SKM-1 treated with dmso at 0.1 percent for 144 hours (cell line): Measurements from ENCODE around the gene CLUH.
"Not testable (repeated sequence)": the region's sequence is repeated elsewhere in the genome, so short reads cannot be mapped to it uniquely, and the experiment has no call there.

Experiments used
- DNase-seq: peaks from one replicate; lab custom pipeline; 2025; ENCODE audit not compliant: unreplicated experiment; lab: John Stamatoyannopoulos, UW

Gene CLUH

DNA sequence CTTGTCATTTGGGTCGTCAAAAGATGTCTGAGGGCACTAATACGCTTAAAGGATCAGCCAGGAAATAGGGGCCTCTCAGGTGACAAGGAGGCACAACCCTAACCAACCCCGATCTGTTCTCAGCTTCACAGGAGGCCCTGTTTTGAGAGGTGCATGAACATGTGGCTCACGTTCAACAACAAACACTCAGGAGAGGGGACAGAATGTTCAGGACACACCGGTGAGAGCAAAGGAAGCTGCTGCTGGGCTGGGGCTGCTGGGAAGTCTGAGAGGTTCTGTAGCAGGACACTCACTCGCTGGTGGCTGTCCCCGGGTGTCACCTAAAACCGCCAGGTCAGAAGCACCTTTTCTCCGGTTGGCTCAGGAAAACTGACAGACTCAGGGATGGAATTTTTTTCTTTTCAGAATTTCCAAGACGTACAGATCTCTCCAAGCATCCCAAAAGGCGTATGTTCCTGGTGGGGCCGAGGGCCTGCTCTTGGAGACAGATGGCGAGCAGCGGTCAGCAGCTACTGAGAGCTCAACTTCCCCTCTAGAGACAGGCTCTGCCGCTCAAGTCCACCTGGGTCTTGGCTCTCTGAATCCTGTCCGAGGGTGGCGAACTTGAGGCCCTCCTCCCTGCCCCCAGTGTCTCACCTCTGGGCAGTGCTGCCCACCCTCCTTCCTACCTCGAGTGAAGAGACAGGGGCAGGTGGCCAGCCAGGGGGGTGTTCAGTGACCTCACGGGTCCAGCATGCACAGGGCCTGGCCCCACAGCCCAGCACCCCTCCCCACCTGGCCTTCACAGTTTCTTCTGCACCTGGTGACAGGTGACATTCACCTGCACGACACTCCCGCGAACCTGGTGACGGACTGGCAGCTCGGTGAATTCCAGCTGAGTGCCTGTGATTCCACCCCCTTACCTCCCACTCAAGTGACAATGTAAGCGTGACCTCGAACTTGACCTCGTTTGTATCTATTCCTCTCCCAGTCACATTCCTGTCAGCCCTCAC lies 22.9 kb downstream of the CLUH start:
- DNase-seq: no peak

DNA sequence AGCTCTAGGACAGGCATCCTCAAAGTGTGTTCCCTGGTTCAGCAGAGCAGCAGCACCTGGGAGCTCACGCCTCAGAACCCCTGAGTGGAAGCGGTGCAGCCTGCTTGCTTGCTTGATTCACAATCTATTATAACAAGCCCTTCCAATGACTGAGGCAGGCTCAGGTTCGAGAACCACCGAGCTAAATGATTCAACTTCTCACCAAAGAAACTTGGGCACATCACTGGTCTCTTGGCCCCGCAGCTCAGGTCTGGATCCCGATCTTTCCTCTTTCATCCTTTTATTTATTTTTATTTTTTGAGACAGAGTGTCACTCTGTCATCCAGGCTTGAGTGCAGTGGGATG lies 24.5 kb downstream of the CLUH start:
- no peak for DNase-seq

DNA sequence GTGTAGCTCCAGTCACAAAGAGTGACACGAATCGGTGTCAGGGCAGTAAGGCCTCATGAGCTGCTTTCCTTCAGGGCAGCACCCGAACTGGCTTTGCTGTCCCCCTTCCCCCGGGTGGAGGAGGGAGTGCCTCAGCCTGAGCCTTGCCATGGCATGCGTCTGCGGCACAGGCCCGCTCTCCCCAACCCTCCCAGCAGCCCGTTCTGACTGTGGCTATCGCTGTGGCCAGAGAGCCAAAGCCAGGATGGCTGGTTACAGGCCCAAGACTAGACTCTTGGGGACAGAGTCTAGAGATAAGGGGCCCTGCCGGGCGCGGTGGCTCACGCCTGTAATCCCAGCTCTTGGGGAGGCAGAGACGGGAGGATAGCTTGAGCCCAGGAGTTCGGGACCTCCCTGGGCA lies 25.9 kb downstream of the CLUH start:
- DNase-seq: no peak

DNA sequence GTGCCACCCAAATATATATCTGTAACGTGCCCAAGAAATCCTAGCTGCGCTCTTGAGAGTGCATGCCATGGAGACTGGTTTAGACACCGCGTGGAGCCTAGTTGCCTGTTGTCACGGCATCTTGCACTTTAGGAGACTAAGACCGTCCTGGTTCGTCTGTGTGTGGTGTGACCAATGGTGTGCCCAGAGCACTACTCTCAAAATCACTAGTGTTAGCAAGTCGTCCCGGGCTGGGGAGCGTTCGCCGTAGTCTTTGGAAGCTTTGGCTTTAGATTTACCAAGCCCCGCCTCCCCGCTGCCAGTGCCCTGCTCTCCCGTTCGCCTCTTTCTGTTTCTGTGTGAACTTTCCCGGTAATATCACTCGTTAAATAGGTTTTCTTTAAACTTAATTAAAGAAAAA lies 27.0 kb downstream of the CLUH start:
- DNase-seq: no peak

DNA sequence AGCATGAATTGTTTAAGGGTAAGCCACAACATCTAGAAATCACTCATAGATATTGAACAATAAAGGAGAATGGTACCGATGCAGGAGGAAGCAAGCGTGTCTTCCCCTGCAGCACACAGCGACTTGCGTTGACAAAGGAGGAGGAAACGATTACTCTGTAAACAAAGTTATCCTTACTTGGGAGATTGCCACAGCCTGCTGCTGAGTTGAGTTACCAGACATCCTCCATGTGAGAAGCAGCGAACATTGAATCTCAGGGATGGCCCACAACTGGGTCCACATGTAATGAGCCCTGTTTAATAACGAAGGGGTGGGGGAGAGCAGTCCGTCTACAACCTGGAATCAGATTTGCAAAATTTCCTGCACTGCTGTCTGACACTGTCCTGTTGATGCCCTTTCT lies 27.7 kb downstream of the CLUH start:
- no peak for DNase-seq

DNA sequence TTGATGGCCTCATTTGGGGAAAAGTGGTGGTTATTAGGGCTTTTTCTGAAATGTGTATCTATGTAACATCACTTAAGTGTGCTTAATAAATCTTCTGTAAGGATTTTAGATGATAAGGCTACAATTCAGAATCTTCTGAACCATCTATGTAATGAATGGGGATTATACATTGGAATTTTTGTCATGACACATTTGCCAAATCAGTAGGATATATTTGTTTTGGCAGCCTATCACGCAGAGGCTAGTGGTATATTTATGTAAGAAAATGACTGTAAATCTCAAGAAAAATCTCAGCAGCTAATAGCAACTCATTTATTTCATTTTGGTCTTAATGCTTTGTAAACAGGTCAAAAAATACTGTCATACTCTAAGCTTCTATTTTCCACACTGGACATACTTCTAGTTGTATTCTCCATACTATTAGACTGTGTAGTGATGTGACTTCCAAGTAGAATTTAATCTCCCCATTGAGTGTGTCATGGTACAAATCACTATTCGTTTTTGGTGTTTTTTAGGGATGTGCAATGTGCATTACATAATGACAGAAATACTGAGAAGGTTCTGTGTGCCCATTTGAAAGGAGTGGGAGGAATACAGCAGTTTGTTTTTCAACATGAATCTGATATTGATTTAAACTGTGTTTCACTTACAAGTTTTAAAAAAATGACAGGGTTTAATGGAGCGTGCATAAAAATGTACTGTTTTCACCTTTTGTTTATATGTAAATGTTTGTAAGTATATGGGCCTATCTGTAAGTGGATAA lies 29.2 kb downstream of the CLUH start:
- DNase-seq: no peak

DNA sequence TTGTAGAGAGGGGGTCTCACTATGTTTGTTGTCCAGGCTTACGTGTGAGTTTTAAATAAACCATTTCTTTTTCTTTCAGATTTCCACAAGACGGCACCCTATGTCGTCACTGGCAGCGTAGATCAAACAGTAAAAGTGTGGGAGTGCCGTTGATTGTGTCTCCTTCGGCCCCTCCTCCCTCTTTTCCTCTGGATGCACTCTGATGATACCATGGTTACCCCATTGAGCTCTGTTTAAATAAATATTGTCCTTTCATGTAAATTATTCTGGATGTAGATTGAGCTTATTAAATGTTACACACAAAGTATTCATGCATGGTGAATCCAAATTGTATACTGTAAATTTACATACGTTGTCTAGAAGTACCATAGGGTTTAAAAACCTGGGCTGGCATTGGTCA lies 29.9 kb downstream of the CLUH start:
- DNase-seq: no peak

DNA sequence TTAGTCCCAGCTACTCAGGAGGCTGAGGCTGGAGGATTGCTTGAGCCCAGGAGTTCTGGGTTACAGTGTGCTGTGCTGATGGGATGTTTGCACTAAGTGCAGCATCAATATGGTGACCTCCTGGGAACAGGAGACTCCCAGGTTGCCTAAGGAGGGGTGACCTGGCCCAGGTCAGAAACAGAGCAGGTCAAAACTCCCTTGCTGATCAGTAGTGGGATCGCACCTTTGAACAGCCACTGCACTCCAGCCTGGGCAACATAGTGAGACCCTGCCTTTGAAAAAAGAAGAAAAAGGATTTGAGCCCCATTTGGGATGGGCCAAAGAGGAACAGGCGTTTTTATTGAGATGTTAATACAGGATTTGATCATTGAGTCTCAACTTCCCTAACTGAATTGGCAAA lies 30.6 kb downstream of the CLUH start:
- no peak for DNase-seq

DNA sequence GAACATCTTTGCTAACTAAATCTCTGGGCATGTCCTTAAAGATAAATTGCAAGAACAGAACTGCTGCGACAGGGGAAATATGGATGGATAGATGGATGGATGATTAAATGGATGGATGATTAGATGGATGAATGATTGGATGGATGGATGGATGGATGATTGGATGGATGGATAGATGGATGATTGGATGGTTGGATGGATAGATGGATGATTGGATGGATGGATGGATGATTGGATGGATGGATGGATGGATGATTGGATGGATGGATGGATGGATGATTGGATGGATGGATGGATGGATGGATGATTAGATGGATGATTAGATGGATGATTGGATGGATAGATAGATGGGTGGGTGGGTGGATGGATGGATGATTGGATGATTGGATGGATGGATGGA lies 32.3 kb downstream of the CLUH start:
- not testable (repeated sequence) for DNase-seq

DNA sequence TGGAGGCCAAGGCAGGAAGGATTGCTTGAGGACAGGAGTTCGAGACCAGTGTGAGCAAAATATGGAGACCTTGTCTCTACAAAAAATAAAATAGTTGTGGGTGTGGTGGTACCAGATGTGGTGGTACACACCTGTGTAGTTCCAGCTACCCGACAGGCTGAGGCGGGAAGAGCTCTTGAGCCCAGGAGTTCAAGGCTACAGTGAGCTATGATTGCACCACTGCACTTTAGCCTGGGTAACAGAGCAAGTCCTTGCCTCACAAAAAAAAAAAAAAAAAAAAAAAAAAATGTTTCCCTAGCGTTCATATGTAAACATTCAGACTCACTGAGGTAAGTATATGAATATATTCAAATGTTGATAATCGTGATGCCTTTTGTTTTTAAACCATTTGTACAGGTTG lies 39.5 kb downstream of the CLUH start:
- no peak for DNase-seq

DNA sequence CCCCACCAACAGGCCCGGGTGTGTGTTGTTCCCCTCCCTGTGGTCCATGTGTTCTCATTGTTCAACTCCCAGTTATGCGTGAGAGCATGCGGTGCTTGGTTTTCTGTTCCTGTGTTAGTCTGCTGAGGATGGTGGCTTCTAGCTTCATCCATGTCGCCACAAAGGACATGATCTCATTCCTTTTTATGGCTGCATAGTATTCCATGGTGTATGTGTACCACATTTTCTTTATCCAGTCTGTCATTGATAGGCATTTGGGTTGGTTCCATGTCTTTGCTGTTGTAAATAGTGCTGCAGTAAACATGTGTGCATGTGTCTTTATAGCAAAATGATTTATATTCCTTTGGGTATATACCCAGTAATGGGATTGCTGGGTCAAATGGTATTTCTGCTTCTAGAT lies 51.2 kb downstream of the CLUH start:
- DNase-seq: not testable (repeated sequence)

DNA sequence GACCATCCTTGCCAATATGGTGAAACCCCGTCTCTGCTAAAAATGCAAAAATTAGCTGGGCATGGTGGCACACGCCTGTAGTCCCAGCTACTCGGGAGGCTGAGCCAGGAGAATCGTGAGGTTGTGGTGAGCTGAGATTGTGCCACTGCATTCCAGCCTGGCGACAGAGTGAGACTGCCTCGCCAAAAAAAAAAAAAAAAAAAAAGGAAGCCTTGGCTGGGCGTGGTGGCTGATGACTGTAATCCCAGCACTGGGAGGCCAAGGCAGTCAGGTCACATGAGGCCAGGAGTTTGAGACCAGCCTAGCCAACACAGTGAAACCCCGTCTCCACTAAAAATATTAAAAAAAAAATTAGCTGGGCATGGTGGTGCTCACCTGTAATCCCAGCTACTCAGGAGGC lies 52.2 kb downstream of the CLUH start:
- not testable (repeated sequence) for DNase-seq

DNA sequence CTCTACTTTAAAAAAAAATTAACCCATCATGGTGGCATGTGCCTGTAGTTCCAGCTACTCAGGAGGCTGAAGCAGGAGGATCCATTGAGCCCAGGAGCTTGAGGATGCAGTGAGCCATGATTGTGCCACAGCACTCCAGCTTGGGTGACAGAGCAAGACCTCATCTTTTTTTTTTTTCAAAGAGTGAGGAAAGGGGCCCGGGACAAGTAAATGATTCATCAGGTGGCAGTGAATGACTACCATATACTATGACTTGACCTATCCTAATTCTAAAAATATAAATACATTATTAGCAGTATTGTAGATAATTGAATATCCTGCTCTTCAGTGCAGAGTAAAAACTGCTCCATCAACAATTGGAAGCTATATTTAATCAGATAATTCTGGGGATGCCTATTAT lies 55.3 kb downstream of the CLUH start:
- no peak for DNase-seq

DNA sequence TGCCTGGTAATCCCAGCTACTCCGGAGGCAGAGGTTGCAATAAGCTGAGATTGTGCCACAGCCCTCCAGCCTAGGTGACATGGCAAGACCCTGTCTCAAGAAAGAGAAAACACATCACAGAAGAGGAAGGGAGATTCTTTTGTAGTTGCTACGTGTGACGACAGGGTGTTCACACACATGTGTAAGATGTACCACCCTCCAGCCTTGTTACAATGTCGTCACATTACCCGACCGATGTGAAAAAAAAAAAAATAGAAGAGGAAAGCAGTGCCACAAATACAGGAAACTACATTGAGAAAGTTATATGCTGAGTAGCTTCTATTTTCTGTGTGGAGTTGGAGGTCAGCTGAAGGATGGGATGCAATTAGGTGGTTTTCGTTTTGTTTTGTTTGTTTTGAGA lies 56.0 kb downstream of the CLUH start:
- DNase-seq: no peak

DNA sequence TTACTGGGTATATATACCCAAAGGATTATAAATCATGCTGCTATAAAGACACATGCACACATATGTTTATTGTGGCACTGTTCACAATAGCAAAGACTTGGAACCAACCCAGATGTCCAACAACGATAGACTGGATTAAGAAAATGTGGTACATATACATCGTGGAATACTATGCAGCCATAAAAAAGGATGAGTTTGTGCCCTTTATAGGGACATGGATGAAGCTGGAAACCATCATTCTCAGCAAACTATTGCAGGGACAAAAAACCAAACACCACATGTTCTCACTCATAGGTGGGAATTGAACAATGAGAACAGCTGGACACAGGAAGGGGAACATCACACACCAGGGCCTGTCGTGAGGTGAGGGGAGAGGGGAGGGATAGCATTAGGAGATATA lies 58.7 kb downstream of the CLUH start:
- DNase-seq: not testable (repeated sequence)

DNA sequence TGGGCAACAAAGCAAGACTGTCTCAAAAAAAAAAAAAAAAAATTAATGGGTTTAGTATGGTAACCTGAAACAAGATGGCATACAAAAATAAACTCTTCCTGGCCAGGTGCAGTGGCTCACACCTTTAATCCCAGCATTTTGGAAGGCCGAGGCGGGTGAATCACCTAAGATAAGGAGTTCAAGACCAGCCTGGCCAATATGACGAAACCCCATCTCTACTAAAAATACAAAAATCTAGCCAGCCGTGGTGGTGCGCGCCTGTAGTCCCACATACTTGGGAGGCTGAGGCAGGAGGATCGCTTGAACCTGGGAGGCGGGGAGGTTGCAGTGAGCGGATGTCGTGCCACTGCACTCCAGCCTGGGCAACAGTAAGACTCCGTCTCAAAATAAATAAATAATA lies 62.4 kb downstream of the CLUH start:
- DNase-seq: no peak

DNA sequence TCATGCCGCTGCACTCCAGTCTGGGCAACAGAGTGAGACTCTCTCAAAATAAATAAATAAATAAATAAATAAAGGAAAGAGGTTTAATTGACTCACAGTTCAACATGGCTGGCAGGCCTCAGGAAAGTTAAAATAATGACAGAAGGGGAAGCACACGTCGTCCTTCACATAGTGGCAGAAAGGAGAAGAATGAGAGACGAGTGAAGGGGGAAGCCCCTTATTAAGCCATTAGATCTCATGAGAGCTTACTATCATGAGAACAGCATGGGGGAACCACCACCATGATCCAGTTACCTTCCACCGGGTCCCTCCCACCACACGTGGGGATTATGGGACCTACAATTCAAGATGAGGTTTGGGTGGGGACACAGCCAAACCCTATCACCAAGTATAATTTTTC lies 63.6 kb downstream of the CLUH start:
- no peak for DNase-seq

DNA sequence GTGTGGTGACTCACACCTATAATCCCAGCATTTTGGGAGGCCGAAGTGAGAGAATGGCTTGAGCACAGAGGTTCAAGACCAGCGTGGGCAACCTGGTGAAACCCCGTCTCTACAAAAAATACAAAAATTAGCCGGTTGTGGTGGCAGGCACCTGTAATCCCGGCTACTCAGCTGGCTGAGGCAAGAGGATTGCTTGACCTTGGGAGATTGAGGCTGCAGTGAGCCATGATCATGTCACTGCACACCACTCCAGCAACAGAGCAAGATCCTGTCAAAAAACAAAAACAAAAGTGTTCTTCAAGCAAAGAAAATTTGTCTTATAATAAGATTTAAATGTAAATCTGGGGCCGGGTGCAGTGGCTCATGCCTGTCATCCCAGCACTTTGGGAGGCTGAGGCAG lies 66.6 kb downstream of the CLUH start:
- no peak for DNase-seq
